Suprapubic skin (tissue), 4 donors: ENCODE measurements around the gene CDC42SE2. TPM values are rescaled to one million over a fixed set of nuclear protein-coding genes. Genes with fewer than 3 reads are reported as not detected.
"Not testable (repeated sequence)": the region's sequence is repeated elsewhere in the genome, so short reads cannot be mapped to it uniquely, and the experiment has no call there.

Experiments used
- DNase-seq, 2 donors: peaks; one replicate each; pipeline ENCODE4 v3.0.0-alpha.2; 2019; ENCODE audit warnings: low spot score in 2 of 2
- H3K27ac ChIP-seq: fragments of 200-600 bp; sonication (generic); one replicate; pipeline ENCODE4 v1.5.1; 2019
- H3K27me3 ChIP-seq: fragments of 200-600 bp; sonication (generic); one replicate; pipeline ENCODE4 v1.5.1; 2019
- H3K36me3 ChIP-seq: fragments of 200-600 bp; sonication (generic); one replicate; pipeline ENCODE4 v1.5.1; 2019
- H3K4me1 ChIP-seq: fragments of 200-600 bp; sonication (generic); one replicate; pipeline ENCODE4 v1.5.1; 2019
- H3K4me3 ChIP-seq: fragments of 200-600 bp; sonication (generic); one replicate; pipeline ENCODE4 v1.5.1; 2019; ENCODE audit warnings: mild to moderate bottlenecking
- H3K9me3 ChIP-seq: fragments of 200-600 bp; sonication (generic); one replicate; pipeline ENCODE4 v1.5.1; 2019
- EP300 ChIP-seq: sonication (generic); formaldehyde crosslinking; IDR thresholded peaks from one replicate; pipeline ENCODE4 v1.6.1; 2017; ENCODE audit warnings: antibody characterized with exemption
- POLR2A ChIP-seq, 2 donors: fragments of 450-650 bp; IDR thresholded peaks; one replicate each; pipeline ENCODE4 v1.6.1; 2017; ENCODE audit warnings: antibody characterized with exemption in 2 of 2, mild to moderate bottlenecking in 2 of 2, moderate library complexity in 2 of 2
- POLR2AphosphoS5 ChIP-seq, 3 donors: sonication (generic); formaldehyde crosslinking; IDR thresholded peaks; one replicate each; pipeline ENCODE4 v1.6.1; 2017; ENCODE audit warnings: antibody characterized with exemption in 3 of 3
- WGBS: methylation state at CpG from one replicate; pipeline ENCODE4 v1.1.5; 2018; 5-methylcytosine and 5-hydroxymethylcytosine counted together
- total RNA-seq, 4 donors: library from RNA; depleted of rRNA; stranded (reverse); fragments of >200 nt; gene quantifications; one replicate each; pipeline ENCODE4 v1.1.0, GENCODE V29; 2016
- TF ChIP-seq, protein P1 (sequence below), 2 donors: fragments of 200-600 bp in 1 of 2; fragments of 450-650 bp in 1 of 2; sonication (generic) in 1 of 2; IDR thresholded peaks; one replicate each; pipeline ENCODE4 v1.5.1; 2016 to 2019; ENCODE audit warnings: antibody characterized with exemption in 2 of 2, mild to moderate bottlenecking in 1 of 2, moderate library complexity in 1 of 2

The CDC42SE2 gene
- total RNA-seq, 4 donors from 2014 or later = 32.4 to 46.6 (median 36.7) TPM

DNA sequence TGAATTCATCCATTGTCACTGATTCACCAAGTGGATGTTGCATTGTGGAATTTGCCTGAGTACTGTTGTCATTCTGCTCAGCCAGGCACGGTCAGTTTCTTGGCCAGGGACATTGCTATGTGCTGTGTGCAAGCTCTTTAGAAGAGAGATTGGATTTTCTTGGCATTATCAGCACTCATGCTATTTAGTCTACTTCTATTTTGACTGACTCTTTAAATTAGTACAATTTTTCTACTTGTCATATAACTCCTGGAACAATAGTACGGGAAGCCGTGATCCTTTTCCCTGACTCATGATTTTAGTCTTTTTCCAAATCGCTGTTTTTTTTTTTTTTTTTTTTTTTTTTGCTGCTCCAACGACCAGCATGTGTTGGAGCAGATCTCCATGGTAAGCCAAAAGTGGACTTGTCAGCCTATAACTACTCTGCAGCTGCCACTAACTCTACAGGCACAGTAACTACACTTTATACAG, 129.7 kb downstream of the CDC42SE2 start:
- no peak for DNase-seq
- Histone ChIP-seq H3K4me1 (no peaks in the 10 kb centered on the region), H3K9me3 (no peaks in the 10 kb centered on the region), H3K27me3 (no peaks in the 10 kb centered on the region), H3K27ac (no peak overlapping the region), H3K4me3 (no peak overlapping the region), H3K36me3 (peaks cover 38% of the 10 kb centered on the region)
- TF ChIP-seq POLR2AphosphoS5 (IDR thresholded peaks at IDR 0.05) (no peak), POLR2A (IDR thresholded peaks at IDR 0.05) (no peak), EP300 (no peak)
- TF ChIP-seq, protein P1, sequence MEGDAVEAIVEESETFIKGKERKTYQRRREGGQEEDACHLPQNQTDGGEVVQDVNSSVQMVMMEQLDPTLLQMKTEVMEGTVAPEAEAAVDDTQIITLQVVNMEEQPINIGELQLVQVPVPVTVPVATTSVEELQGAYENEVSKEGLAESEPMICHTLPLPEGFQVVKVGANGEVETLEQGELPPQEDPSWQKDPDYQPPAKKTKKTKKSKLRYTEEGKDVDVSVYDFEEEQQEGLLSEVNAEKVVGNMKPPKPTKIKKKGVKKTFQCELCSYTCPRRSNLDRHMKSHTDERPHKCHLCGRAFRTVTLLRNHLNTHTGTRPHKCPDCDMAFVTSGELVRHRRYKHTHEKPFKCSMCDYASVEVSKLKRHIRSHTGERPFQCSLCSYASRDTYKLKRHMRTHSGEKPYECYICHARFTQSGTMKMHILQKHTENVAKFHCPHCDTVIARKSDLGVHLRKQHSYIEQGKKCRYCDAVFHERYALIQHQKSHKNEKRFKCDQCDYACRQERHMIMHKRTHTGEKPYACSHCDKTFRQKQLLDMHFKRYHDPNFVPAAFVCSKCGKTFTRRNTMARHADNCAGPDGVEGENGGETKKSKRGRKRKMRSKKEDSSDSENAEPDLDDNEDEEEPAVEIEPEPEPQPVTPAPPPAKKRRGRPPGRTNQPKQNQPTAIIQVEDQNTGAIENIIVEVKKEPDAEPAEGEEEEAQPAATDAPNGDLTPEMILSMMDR (IDR thresholded peaks at IDR 0.05) = no peak
- WGBS = 72% methylated on average over 5 of the region's 5 CpGs

DNA sequence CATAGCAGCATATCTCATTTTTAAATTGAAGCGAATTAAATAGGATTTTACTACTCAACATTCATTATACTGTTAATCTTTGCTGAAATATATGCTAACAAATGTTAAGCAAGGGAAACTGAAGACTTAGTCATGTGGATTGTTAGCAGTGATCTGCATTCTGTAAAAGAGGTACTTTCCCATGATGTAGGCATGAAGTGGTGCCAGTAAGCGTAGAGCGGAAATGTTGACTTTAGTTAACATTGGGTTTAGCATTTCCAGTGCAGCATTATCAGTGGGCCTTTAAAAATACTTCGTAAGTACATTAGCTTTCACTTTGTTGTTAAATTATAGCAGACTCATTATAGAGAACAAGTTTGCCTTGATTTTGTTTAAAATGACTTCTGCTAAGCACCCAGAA, 130.3 kb downstream of the CDC42SE2 start:
- Histone ChIP-seq H3K4me1 (no peaks in the 10 kb centered on the region), H3K4me3 (no peak overlapping the region), H3K27ac (no peak overlapping the region), H3K27me3 (no peaks in the 10 kb centered on the region), H3K36me3 (peaks cover 44% of the 10 kb centered on the region), H3K9me3 (no peaks in the 10 kb centered on the region)
- TF ChIP-seq EP300 (no peak), POLR2A (IDR thresholded peaks at IDR 0.05) (no peak), POLR2AphosphoS5 (IDR thresholded peaks at IDR 0.05) (no peak)
- TF ChIP-seq, protein P1 (IDR thresholded peaks at IDR 0.05) = no peak
- no peak for DNase-seq
- WGBS = 72% methylated on average over 4 of the region's 4 CpGs

DNA sequence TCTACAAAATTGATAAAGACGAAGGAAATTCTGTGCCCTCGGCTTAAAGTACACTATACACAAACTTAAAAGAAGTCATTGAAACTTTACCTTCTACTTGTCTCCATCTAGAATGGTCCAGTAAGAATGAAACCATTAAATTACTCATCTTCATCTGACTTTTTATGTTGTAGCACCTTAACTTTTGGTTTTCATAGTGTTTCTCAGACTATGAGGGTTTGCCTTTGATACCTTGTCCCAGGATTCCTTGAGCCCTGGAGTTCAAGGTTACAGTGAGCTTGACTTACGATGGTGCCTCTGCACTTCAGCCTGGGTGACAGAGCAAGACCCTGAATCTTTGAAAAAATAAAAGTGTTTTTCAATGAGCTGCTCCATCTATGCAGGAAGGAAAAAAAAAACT, 132.2 kb downstream of the CDC42SE2 start:
- DNase-seq = no peak
- H3K4me3 ChIP-seq = no peak overlapping the region
- no peak overlapping the region for H3K27ac ChIP-seq
- TF ChIP-seq EP300 = no peak
- H3K27me3 ChIP-seq = no peaks in the 10 kb centered on the region
- peaks cover 44% of the 10 kb centered on the region for H3K36me3 ChIP-seq
- no peaks in the 10 kb centered on the region for H3K4me1 ChIP-seq
- H3K9me3 ChIP-seq = no peaks in the 10 kb centered on the region
- 92% methylated on average over 3 of the region's 3 CpGs for WGBS

DNA sequence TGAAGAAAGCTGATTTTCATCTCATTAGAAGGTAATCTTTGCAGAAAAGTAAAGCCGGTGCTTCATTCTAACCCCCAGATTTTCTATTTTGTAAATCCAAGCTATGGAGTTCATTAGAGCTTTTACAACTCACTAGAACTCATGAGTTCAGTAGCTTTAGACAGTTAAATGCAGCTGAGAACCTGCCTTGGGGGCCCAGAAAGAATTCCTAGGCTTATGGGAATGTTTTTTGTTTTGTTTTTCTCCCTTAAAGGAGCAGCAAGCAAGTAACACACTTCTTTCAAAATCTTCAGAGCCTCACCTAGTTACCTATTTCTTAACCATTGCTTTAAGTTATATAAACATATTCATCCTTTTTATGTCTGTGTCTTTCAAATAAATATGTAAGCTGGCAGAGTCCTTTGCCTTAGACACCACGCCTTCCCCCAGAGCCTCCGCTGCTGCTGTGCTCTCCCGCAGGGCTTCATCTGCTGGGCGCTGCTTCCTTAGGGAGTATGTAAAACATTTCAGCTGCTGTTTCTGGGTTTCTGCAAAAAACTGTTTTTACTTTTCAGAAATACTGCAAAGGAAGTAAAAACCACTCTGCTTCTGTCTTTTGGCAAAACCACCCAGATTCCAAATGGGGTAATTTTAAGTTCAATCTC, 132.9 kb downstream of the CDC42SE2 start:
- no peak overlapping the region for H3K4me3 ChIP-seq
- no peaks in the 10 kb centered on the region for H3K9me3 ChIP-seq
- 61% methylated on average over 5 of the region's 5 CpGs for WGBS
- H3K36me3 ChIP-seq = peaks cover 41% of the 10 kb centered on the region
- H3K27ac ChIP-seq = no peak overlapping the region
- H3K27me3 ChIP-seq = no peaks in the 10 kb centered on the region
- DNase-seq = no peak
- H3K4me1 ChIP-seq = no peaks in the 10 kb centered on the region
- no peak for TF ChIP-seq POLR2A (IDR thresholded peaks at IDR 0.05)
- no peak for TF ChIP-seq POLR2AphosphoS5 (IDR thresholded peaks at IDR 0.05)
- TF ChIP-seq EP300 = no peak
- TF ChIP-seq, protein P1 (IDR thresholded peaks at IDR 0.05) = no peak

DNA sequence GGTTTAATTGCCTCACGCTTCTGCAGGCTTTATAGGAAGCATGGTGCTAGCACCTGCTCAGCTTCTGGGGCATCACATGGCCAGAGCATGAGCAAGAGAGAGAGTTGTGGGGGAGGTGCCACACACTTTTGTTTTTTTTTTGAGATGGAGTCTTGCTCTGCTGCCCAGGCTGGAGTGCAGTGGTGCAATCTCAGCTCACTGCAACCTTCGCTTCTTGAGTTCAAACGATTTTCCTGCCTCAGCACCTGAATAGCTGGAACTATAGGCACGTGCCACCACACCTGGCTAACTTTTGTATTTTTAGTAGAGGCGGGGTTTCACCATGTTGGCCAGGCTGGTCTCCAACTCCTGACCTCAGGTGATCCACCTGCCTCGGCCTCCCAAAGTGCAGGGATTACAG, 135.2 kb downstream of the CDC42SE2 start:
- H3K27ac ChIP-seq, DNase-seq, H3K4me3 ChIP-seq, H3K9me3 ChIP-seq, H3K27me3 ChIP-seq, H3K4me1 ChIP-seq: not testable (repeated sequence)
- peaks cover 27% of the 10 kb centered on the region for H3K36me3 ChIP-seq
- 98% methylated on average over 6 of the region's 6 CpGs for WGBS

DNA sequence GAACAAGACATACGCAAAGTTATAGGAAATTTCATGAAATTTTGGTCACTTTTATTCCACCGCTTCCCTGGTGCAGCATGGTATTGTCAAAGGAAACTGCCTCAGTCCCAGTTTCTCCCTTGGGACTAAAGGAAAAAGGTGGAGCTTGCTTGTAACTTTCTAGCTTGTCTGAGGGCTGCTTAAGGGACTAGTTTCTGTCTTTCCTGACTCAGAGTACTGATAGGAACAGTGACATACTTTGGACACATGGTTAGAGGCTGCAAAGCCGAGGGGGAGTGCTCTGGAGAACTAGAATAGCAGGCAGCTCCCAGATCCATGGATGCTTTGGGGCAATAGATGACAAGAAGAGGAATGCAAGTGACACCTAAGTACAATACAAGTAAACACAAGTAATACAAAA, 136.7 kb downstream of the CDC42SE2 start:
- Histone ChIP-seq H3K9me3 (peaks cover 10% of the 10 kb centered on the region), H3K27me3 (no peaks in the 10 kb centered on the region), H3K4me3 (no peak overlapping the region), H3K4me1 (no peaks in the 10 kb centered on the region), H3K27ac (no peak overlapping the region), H3K36me3 (peaks cover 24% of the 10 kb centered on the region)
- WGBS = 98% methylated on average over 3 of the region's 3 CpGs
- TF ChIP-seq EP300 (no peak), POLR2AphosphoS5 (IDR thresholded peaks at IDR 0.05) (no peak), POLR2A (IDR thresholded peaks at IDR 0.05) (no peak)
- TF ChIP-seq, protein P1 (IDR thresholded peaks at IDR 0.05) = no peak
- DNase-seq = no peak
